Testis (tissue), 3 donors: Measurements from ENCODE around the gene PRELP. TPM values are rescaled to one million over a fixed set of nuclear protein-coding genes. Genes with fewer than 3 reads are reported as not detected.
"Not testable (repeated sequence)": the region's sequence is repeated elsewhere in the genome, so short reads cannot be mapped to it uniquely, and the experiment has no call there.

Experiments
- DNase-seq: peaks from one replicate; pipeline ENCODE4 v3.0.0-alpha.2; 2019
- H3K27ac ChIP-seq, 2 donors: fragments of 200-600 bp; sonication (generic); one replicate each; pipeline ENCODE4 v1.5.1; 2019
- H3K27me3 ChIP-seq: fragments of 200-600 bp; sonication (generic); one replicate; pipeline ENCODE4 v1.5.1; 2019
- H3K36me3 ChIP-seq: fragments of 200-600 bp; sonication (generic); one replicate; pipeline ENCODE4 v1.5.1; 2017; ENCODE audit warnings: low read depth; ENCODE audit errors: missing control alignments
- H3K4me1 ChIP-seq: fragments of 200-600 bp; sonication (generic); one replicate; pipeline ENCODE4 v1.5.1; 2019
- H3K4me3 ChIP-seq, 2 donors: fragments of 200-600 bp; sonication (generic); one replicate each; pipeline ENCODE4 v1.5.1; 2017 to 2019
- H3K9me3 ChIP-seq: fragments of 200-600 bp; sonication (generic); one replicate; pipeline ENCODE4 v1.5.1; 2017
- POLR2A ChIP-seq: fragments of 450-650 bp; IDR thresholded peaks from one replicate; pipeline ENCODE4 v1.6.1; 2017; ENCODE audit warnings: antibody characterized with exemption, mild to moderate bottlenecking, moderate library complexity
- WGBS, 2 donors: methylation state at CpG; one replicate each; pipeline ENCODE4 v1.1.5; 2018; 5-methylcytosine and 5-hydroxymethylcytosine counted together
- intact Hi-C: fragments of 100-400 bp; cut with DNase I; formaldehyde crosslinking; loops from one replicate; pipeline ENCODE4 v1.15.1; 2023; ENCODE audit warnings: low total_unique reads
- polyA plus RNA-seq: library from polyadenylated mRNA; stranded (reverse); fragments of 350-450 nt; fragmentation: Illumina TruSeq; extraction: RNeasy Lipid Tissue Mini Kit (QIAGEN cat#74804); gene quantifications from one replicate; pipeline ENCODE4 v1.2.3, GENCODE V29; 2014; ENCODE audit warnings: low read depth, low replicate concordance; ENCODE audit not compliant: insufficient read depth
- total RNA-seq, 2 donors: library from RNA; depleted of rRNA; stranded (reverse); fragments of >200 nt; gene quantifications; one replicate each; pipeline ENCODE4 v1.2.3, GENCODE V29; 2016
- TF ChIP-seq, protein P1 (sequence below), 3 experiments: fragments of 450-650 bp in 2 of 3; fragments of 200-600 bp in 1 of 3; sonication (generic) in 1 of 3; IDR thresholded peaks; one replicate each; pipeline ENCODE4 v1.5.1; 2016 to 2019; ENCODE audit warnings: antibody characterized with exemption in 3 of 3, mild to moderate bottlenecking in 2 of 3, moderate library complexity in 1 of 3

Gene PRELP
- total and polyA plus RNA-seq, 3 donors from 2014 or later: 9.6 to 26.5 (median 10.0) TPM

DNA sequence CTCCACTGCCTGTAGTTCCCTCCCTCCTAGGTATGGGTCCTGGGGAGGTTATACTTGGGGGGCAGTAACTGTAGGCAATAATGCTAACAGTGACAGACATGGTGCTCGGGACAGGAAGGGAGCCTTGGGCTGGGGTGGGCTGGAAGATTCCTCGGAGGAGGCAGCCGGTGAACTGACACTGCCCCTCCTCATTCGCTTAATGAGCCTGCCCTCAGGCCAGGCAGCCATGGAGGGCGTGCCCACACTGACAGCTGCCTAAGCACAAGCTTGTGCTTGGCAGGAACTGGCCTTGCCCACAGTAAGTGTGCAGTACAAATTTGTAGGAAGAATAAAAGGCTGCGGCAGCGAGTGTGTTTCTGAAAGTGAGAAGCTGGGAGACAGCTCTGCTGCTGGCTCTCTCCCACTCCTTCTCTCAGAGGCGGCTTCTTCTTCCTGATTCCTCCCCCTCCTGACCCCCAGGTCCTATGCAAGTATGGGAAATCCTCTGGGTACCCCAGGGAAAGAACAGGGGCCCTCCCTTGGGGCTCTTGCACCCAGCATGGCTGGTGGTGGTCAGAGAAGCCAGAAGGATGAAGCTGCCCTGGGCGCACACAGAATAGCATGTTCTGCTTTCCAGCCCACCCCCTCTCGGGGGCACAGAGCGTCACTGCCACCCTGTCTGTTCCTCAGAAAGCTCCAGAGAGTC is 42.0 kb downstream of the PRELP start:
- no peak overlapping the region for H3K4me3 ChIP-seq
- H3K36me3 ChIP-seq: no peaks in the 10 kb centered on the region
- peaks cover 29% of the 10 kb centered on the region for H3K4me1 ChIP-seq
- no peak overlapping the region for H3K27ac ChIP-seq
- 83 to 89% methylated on average over 10 to 11 of the region's 11 CpGs for WGBS, 2 donors
- H3K9me3 ChIP-seq: no peaks in the 10 kb centered on the region
- H3K27me3 ChIP-seq: no peaks in the 10 kb centered on the region
- no peak for DNase-seq
- intact Hi-C loops: no loop called here
- TF ChIP-seq, protein P1, sequence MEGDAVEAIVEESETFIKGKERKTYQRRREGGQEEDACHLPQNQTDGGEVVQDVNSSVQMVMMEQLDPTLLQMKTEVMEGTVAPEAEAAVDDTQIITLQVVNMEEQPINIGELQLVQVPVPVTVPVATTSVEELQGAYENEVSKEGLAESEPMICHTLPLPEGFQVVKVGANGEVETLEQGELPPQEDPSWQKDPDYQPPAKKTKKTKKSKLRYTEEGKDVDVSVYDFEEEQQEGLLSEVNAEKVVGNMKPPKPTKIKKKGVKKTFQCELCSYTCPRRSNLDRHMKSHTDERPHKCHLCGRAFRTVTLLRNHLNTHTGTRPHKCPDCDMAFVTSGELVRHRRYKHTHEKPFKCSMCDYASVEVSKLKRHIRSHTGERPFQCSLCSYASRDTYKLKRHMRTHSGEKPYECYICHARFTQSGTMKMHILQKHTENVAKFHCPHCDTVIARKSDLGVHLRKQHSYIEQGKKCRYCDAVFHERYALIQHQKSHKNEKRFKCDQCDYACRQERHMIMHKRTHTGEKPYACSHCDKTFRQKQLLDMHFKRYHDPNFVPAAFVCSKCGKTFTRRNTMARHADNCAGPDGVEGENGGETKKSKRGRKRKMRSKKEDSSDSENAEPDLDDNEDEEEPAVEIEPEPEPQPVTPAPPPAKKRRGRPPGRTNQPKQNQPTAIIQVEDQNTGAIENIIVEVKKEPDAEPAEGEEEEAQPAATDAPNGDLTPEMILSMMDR (IDR thresholded peaks at IDR 0.05): no peak
- no peak for TF ChIP-seq POLR2A

DNA sequence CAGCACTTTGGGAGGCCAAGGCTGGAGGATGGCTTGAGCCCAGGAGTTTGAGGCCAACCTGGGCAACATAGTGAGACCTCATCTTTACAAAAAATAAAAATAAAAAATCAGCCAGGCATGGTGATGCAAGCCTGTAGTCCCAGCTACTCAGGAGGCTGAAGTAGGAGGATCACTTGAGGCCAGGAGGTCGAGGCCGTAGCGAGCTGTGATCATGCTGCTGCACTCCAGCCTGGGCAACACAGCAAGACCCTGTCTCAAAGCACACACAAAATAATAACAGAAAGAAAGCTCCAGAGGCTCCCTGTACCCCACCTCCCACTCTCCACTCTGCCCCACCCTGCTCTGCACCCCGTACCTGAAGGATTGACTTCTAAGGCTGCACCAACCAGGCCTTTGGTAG is 42.5 kb downstream of the PRELP start:
- WGBS, 2 donors: 95 to 97% methylated on average over 4 of the region's 4 CpGs
- H3K4me3 ChIP-seq, DNase-seq, H3K36me3 ChIP-seq, H3K27me3 ChIP-seq, intact Hi-C loops, H3K27ac ChIP-seq, H3K9me3 ChIP-seq: not testable (repeated sequence)
- H3K4me1 ChIP-seq: peaks cover 28% of the 10 kb centered on the region

DNA sequence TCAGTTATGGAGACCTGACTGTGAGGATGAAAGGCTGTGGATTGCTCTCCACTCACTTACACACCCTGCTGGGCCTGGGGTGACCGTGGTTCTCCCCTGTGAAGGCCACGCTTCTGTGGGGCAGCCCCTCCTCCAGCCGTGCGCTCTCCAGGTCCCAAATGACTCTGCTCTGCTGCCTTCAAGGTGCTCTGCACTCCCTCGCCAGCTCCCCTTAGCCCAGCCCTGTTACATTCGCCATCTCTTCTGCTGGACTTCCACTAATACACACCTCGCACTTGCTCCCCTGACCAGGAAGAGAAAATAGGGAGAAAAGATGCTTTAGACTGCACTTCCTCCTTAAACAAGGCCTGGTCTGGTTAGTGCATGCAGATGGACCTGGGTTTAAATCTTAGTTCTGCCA is 42.9 kb downstream of the PRELP start:
- Histone ChIP-seq H3K27ac (no peak overlapping the region), H3K4me3 (no peak overlapping the region), H3K36me3 (no peaks in the 10 kb centered on the region), H3K9me3 (no peaks in the 10 kb centered on the region), H3K4me1 (peaks cover 24% of the 10 kb centered on the region), H3K27me3 (no peaks in the 10 kb centered on the region)
- intact Hi-C loops: no loop called here
- no peak for DNase-seq
- TF ChIP-seq, protein P1 (IDR thresholded peaks at IDR 0.05): no peak
- no peak for TF ChIP-seq POLR2A
- WGBS, 2 donors: 90 to 92% methylated on average over 7 of the region's 7 CpGs

DNA sequence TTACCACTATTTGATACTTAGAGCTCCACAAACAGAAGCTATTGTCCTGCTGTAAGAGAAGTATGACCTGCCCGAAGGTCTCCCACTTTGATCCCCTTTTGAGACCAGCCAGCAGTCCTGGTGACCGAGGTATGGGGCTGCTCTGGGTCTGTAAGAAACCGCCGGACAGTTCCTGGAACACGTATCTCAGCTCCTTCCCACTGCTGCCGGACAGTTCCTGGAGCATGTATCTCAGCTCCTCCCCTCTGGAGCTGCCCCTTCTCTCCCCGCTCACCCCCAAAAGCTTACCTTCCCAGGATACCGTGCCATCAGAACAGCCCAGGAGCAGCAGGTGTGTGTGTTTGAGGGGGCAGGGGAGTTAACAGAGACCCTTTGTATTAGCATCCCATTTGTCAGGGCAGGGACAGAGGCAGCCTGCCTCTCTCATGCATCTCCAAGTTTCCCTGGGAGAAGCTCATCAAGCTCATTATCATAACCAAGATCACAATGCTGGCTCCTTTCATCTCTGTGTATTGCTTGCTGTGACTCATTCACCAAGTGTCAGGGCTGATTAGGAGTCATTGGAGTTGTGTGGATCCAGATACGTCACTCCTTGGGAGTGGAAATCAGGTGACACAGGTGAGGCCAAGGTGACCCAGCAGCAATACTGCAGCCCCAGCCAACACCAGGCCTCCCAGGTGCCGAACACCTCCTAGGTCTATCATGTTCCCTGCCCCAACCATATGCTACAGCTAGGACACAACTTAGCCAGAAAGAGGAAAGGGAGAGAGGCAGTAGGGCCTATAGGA is 43.6 kb downstream of the PRELP start:
- 76 to 79% methylated on average over 9 to 10 of the region's 10 CpGs for WGBS, 2 donors
- Histone ChIP-seq H3K4me3 (no peak overlapping the region), H3K9me3 (no peaks in the 10 kb centered on the region), H3K27ac (no peak overlapping the region), H3K27me3 (no peaks in the 10 kb centered on the region), H3K36me3 (no peaks in the 10 kb centered on the region), H3K4me1 (peaks cover 24% of the 10 kb centered on the region)
- TF ChIP-seq, protein P1 (IDR thresholded peaks at IDR 0.05): no peak
- TF ChIP-seq POLR2A: no peak
- no peak for DNase-seq
- intact Hi-C loops: no loop called here

DNA sequence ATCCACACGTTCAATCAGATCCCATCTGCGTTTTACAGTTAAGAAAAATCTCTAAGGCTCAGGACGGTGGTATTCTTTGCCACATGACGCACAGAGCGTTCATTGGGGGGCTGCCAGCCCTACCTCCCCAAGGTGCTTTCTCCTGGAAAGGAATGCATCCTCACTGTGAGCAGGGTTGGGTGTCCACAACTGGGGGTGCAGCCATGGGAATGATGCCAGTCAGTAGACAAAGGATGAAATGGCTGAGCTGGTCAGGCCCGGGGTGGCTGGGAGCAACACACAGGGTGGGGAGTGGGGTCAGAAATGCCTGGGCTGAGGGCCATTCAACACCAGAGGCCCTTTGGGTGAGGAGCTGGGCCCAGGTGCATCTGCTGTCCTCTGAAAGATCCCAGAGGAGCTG is 44.3 kb downstream of the PRELP start:
- Histone ChIP-seq H3K27me3 (no peaks in the 10 kb centered on the region), H3K9me3 (no peaks in the 10 kb centered on the region), H3K4me3 (no peak overlapping the region), H3K36me3 (no peaks in the 10 kb centered on the region), H3K4me1 (peaks cover 29% of the 10 kb centered on the region), H3K27ac (no peak overlapping the region)
- TF ChIP-seq, protein P1 (IDR thresholded peaks at IDR 0.05): no peak
- no peak for TF ChIP-seq POLR2A
- DNase-seq: no peak
- intact Hi-C loops: no loop called here
- WGBS, 2 donors: 88 to 100% methylated on average over 4 to 6 of the region's 6 CpGs
